ENCODE results near the gene POLR1C.

POLR1C gene

GRCh38 chr6:43471399-43471798 is 45.5 kb upstream of the POLR1C start:
- no peak for TF ChIP-seq CTCF (IDR thresholded peaks at IDR 0.05; ENCODE audit: low read depth, low read length, missing control alignments)
- Histone ChIP-seq H3K36me3 (replicated peaks) (no peaks in the 10 kb centered on the region), H3K4me3 (ENCODE audit: low read depth, low read length) (no peak overlapping the region), H3K27me3 (replicated peaks) (no peaks in the 10 kb centered on the region), H3K27ac (no peak overlapping the region)
- DNase-seq = no peak
- in situ Hi-C loops (cut with HindIII; ENCODE audit: low pct_ligation_motif_present, low sequenced_read_pairs) = no loop called here

DNA sequence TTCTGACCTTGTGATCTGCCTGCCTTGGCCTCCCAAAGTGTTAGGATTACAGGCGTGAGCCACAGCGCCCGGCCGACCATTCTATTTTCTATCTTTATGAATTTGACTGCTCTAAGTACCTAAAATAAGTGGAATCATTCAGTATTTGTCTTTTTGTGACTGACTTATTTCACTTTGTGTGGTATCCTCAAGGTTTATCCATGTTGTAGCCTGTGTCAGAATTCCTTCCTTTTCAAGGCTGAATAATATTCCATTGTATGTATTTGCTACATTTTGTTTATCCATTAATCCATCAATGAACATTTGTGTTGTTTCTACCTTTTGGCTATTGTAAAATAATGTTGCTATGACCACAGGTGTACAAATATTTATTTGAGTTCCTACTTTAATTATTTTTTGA is 44.4 kb upstream of the POLR1C start:
- in situ Hi-C loops (cut with HindIII; ENCODE audit: low pct_ligation_motif_present, low sequenced_read_pairs) = no loop called here
- Histone ChIP-seq H3K36me3 (replicated peaks) (no peaks in the 10 kb centered on the region), H3K27me3 (replicated peaks) (no peaks in the 10 kb centered on the region), H3K27ac (no peak overlapping the region), H3K4me3 (ENCODE audit: low read depth, low read length) (no peak overlapping the region)
- no peak for DNase-seq
- no peak for TF ChIP-seq CTCF (IDR thresholded peaks at IDR 0.05; ENCODE audit: low read depth, low read length, missing control alignments)

DNA sequence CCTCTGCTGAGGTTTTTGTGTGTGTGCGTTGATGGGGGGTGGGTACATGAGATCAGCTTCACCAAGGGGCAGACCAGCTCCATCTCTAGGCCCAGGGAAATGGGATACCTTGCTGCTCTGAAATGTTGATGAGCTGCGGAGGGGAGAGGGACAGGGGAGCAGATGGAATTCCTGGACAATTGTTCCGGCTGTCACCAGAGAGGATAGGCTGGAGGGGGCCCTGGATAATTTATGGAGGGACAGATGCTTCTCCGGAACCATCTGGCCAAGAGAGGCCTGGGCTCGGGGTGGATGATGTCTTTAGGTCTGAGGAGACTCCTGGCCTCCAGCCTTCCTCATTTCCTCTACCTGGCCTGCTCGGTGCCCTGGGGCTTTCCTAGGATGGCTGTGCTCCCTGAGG is 41.4 kb upstream of the POLR1C start:
- no peaks in the 10 kb centered on the region for H3K36me3 ChIP-seq (replicated peaks)
- in situ Hi-C loops (cut with HindIII; ENCODE audit: low pct_ligation_motif_present, low sequenced_read_pairs) = no loop called here
- no peaks in the 10 kb centered on the region for H3K27me3 ChIP-seq (replicated peaks)
- H3K27ac ChIP-seq = no peak overlapping the region
- no peak overlapping the region for H3K4me3 ChIP-seq (ENCODE audit: low read depth, low read length)
- DNase-seq = no peak
- no peak for TF ChIP-seq CTCF (IDR thresholded peaks at IDR 0.05; ENCODE audit: low read depth, low read length, missing control alignments)

DNA sequence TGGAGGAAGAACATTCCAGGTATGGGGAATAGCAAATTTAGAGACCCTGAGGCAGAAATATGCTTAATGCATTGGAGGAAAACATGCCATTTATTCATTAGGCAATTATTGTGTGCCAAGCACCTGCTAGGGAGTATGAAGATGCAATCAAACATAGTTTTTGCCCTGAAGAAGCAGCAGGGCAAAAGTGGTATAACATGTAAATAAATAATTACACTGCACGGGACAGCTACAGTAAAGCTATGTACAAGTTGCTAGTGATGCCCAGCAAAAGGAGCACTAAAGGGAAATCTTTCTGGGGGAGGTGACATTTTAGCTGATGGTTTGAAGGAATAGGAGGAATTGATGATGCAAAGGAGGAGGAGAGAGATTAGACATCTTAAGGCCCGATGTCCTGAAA is 40.1 kb upstream of the POLR1C start:
- H3K27me3 ChIP-seq (replicated peaks) = no peaks in the 10 kb centered on the region
- no peak for DNase-seq
- H3K27ac ChIP-seq = no peak overlapping the region
- no peak for TF ChIP-seq CTCF (IDR thresholded peaks at IDR 0.05; ENCODE audit: low read depth, low read length, missing control alignments)
- H3K36me3 ChIP-seq (replicated peaks) = no peaks in the 10 kb centered on the region
- in situ Hi-C loops (cut with HindIII; ENCODE audit: low pct_ligation_motif_present, low sequenced_read_pairs) = no loop called here
- peak overlapping the region; percentile 71 for H3K4me3 ChIP-seq (ENCODE audit: low read depth, low read length)

DNA sequence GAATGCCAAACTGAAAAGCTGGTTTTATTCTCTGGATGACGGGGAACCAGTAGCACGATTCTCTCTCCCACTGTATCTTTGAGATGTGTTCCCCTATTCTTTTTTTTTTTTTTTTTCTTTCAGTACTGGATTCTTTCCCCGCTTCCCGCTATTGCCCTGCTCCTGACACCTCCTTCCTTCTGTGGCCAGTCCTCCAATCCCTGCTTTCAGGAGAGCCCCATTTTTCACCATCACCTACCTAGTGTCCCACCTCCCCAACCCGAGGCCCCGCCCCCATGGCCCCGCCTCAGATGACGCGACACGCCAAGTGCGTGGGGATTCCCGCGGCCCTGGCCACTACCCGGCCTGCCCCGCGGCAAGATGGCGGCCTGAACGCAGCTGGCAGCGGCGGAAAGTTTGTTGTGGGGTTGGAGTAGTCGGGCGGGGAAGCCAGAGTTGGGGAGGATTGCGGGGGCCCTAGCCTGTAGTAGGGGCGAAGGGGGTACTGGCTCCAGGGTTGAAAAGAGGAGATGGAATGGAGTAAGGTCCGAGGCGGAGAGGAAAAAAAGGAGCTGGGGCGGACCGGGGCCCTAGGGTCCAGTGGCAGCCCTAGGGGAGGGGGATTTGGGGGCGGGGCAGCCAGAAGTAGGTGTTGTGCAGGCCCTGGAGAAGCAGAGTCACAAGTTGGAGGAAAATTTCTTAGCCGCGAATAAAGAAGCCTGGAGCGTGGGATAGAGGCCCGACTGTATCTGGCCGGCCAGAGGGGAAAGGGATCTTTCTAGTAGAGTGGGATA is 39.5 kb upstream of the POLR1C start, which contains the start of gene TJAP1:
Gene TJAP1 (plus strand): TSS at position 336 of the 773 bp plus-strand sequence. CDS start 21,432 bp downstream, outside the sequence.
- Histone ChIP-seq H3K36me3 (replicated peaks) (no peaks in the 10 kb centered on the region), H3K27ac (peak within 1 kb of the TSS; percentile 83), H3K4me3 (ENCODE audit: low read depth, low read length) (peak within 1 kb of the TSS; percentile 71), H3K27me3 (replicated peaks) (no peaks in the 10 kb centered on the region)
- in situ Hi-C loops (cut with HindIII; ENCODE audit: low pct_ligation_motif_present, low sequenced_read_pairs) = no loop called here
- peak; percentile 80 for DNase-seq
- TF ChIP-seq CTCF (IDR thresholded peaks at IDR 0.05; ENCODE audit: low read depth, low read length, missing control alignments) = no peak

GRCh38 chr6:43478008-43478372 is 38.9 kb upstream of the POLR1C start:
- Histone ChIP-seq H3K4me3 (ENCODE audit: low read depth, low read length) (peak overlapping the region; percentile 71), H3K36me3 (replicated peaks) (no peaks in the 10 kb centered on the region), H3K27me3 (replicated peaks) (no peaks in the 10 kb centered on the region), H3K27ac (peak overlapping the region; percentile 83)
- TF ChIP-seq CTCF (IDR thresholded peaks at IDR 0.05; ENCODE audit: low read depth, low read length, missing control alignments) = no peak
- in situ Hi-C loops (cut with HindIII; ENCODE audit: low pct_ligation_motif_present, low sequenced_read_pairs) = no loop called here
- DNase-seq = no peak

Measured in brain microvascular endothelial cell (primary cell).